Measurements from ENCODE around the gene SRPK3.
A peak's percentile ranks its signal among the peaks of the same experiment; 100 is the strongest.

The SRPK3 gene

DNA sequence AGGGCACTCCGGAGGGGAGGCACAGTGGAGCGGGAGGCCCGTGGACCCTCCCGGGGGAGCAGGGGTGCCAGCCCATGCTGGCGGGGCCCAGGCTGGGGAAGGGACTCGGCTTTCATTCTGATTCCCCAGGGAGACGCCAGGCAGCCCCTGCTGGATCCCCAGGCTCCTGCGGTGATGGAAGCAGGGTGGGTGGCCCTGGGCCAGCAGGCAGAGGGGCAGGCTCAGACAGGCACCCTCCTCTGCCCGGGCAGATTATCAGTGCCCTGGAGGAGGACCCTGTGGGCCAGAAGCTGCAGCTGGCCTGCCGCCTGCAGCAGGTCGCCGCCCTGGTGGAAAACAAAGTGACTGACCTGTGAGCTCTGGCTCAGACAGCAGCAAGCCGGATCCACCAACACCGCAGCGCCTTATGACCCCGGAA is 2.1 kb upstream of the SRPK3 start:
- TF ChIP-seq, protein P1, sequence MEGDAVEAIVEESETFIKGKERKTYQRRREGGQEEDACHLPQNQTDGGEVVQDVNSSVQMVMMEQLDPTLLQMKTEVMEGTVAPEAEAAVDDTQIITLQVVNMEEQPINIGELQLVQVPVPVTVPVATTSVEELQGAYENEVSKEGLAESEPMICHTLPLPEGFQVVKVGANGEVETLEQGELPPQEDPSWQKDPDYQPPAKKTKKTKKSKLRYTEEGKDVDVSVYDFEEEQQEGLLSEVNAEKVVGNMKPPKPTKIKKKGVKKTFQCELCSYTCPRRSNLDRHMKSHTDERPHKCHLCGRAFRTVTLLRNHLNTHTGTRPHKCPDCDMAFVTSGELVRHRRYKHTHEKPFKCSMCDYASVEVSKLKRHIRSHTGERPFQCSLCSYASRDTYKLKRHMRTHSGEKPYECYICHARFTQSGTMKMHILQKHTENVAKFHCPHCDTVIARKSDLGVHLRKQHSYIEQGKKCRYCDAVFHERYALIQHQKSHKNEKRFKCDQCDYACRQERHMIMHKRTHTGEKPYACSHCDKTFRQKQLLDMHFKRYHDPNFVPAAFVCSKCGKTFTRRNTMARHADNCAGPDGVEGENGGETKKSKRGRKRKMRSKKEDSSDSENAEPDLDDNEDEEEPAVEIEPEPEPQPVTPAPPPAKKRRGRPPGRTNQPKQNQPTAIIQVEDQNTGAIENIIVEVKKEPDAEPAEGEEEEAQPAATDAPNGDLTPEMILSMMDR (IDR thresholded peaks at IDR 0.05), result peak; percentile 38
- TF ChIP-seq ZFX (IDR thresholded peaks at IDR 0.05; ENCODE audit: borderline replicate concordance), result no peak
- H3K27ac ChIP-seq, result no peak overlapping the region

DNA sequence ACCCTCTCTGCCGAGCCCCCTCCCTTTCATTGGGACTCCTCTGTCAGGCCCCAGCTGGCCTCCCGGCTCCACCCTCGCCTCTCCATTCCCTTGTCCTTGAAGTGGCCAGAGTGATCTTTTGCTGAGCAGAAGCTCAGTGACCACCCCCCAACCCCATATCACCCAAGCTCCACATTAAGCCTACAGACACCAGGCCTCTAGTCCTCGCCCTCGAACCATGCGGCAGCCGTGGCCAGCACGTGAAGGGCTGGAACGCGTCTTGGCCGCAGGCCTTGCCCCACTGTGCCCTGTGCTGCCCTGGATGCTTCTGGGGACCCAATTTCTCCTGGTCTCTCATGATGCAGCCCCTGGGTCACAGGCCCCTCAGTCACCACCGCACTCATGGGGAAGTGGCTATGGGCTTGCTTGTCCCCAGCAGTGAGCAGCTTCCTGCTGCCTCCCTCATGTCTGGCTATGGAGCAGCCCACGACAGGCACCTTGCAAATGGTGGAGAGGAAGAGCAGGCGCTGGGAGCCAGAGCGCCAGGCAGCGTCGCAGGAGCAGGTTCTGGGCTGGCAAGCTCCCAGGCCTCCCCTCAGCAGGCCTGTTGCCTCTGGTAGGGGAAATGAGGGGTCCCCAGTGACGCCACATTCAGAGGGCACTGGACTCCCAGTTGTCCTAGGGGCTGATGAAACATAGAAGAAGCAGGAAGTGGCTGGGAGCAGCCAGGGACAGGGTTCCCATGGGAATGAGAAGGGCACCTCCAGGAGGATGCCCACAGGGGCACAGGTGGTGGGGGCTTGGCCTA is 757 bp upstream of the SRPK3 start:
- peak overlapping the region; percentile 66; the same call in 1 of the 2 replicates for H3K27ac ChIP-seq
- TF ChIP-seq, protein P1 (IDR thresholded peaks at IDR 0.05), result no peak
- TF ChIP-seq ZFX (IDR thresholded peaks at IDR 0.05; ENCODE audit: borderline replicate concordance), result no peak

DNA sequence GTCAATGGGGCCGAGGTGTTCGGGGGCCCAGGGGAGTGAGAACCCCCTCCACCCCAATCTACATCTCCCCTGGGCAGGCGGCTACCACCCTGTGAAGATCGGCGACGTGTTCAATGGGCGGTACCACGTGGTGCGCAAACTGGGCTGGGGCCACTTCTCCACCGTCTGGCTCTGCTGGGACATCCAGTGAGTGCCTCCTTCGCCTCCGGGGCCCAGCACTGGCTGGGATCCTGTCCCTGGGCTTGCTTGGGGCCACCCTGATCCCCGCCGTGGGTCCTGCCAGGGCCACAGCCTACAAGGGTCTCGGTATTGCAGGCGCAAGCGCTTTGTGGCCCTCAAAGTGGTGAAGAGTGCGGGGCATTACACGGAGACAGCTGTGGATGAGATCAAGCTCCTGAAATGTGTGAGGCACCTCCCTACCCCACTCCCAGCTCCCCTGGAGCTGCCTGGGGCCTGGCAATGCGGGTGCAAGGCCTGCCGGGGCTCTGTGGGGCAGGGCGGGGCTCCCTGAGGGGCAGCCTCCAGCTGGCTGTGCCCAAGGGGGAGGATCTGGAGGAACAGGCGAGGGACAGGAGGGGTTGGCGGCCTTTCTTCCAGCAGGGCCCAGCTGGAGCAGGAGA is 697 bp downstream of the SRPK3 start:
- no peak for TF ChIP-seq ZFX (IDR thresholded peaks at IDR 0.05; ENCODE audit: borderline replicate concordance)
- H3K27ac ChIP-seq, result peak overlapping the region; percentile 66

DNA sequence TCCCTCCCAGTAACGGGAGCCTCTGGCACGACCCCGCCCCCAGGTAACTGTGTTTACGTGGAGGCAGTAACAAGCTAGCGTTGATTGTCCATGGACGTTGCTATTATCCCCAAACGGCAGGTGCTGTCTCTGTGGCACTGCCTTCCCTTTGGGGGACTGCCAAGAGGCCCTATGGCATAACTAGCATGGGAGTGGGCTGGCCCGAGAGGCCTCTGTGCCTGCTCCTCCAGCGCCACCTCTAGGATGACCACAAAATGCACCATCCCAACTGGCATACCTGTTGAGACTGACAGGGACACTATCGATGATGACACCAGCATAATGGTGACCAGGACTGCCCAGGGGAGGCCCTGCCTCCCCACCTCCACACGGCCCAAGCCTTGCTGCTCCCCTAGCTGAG is 1.5 kb downstream of the SRPK3 start:
- TF ChIP-seq ZFX (IDR thresholded peaks at IDR 0.05; ENCODE audit: borderline replicate concordance), result no peak
- TF ChIP-seq, protein P1 (IDR thresholded peaks at IDR 0.05), result 0 out of 2 replicates have a peak, but pooled peaks have one; percentile 18
- peak overlapping the region; percentile 66 for H3K27ac ChIP-seq

DNA sequence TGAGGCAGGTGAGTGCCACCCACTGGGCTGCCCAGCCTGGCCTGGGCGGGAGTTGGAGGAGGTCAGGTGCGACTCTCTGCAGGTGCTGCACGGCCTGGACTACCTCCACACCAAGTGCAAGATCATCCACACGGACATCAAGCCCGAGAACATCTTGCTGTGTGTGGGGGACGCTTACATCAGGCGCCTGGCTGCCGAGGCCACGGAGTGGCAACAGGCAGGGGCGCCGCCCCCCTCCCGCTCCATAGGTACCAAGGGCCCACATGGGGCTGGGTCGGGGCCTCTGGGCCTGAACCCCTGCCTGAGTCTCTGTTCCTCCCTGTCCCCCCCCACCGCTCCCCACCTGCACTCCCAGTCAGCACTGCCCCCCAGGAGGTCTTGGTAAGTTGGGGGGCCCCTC is 2.0 kb downstream of the SRPK3 start:
- TF ChIP-seq, protein P1 (IDR thresholded peaks at IDR 0.05), result no peak
- TF ChIP-seq ZFX (IDR thresholded peaks at IDR 0.05; ENCODE audit: borderline replicate concordance), result no peak
- H3K27ac ChIP-seq, result no peak overlapping the region

DNA sequence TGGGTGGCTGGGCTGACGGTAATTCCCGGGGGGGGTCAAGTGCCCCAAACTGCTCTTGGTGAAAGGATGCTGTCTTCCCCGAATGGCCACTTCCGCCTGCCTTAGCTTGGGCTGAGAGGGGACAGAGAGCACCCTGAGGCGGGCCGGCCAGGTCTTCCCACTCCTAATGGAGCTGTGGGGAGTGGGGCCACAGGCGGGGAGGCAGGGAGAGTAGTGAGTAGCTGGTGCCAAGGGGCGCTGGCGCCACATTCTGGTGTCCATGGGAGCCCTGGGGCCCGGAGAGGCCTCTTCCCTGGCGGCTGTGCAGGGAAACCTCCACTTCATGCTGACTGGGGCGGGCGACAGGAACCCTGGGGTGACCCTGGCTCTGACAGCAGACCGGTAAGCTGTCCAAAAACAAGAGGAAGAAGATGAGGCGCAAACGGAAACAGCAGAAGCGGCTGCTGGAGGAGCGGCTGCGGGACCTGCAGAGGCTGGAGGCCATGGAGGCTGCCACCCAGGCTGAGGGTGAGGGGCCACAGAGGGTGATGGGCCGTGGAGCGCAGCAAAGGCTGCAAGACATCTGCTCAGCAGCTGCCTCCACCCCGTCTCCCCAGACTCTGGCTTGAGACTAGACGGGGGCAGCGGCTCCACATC is 2.7 kb downstream of the SRPK3 start:
- TF ChIP-seq ZFX (IDR thresholded peaks at IDR 0.05; ENCODE audit: borderline replicate concordance), result no peak
- TF ChIP-seq, protein P1 (IDR thresholded peaks at IDR 0.05), result no peak

DNA sequence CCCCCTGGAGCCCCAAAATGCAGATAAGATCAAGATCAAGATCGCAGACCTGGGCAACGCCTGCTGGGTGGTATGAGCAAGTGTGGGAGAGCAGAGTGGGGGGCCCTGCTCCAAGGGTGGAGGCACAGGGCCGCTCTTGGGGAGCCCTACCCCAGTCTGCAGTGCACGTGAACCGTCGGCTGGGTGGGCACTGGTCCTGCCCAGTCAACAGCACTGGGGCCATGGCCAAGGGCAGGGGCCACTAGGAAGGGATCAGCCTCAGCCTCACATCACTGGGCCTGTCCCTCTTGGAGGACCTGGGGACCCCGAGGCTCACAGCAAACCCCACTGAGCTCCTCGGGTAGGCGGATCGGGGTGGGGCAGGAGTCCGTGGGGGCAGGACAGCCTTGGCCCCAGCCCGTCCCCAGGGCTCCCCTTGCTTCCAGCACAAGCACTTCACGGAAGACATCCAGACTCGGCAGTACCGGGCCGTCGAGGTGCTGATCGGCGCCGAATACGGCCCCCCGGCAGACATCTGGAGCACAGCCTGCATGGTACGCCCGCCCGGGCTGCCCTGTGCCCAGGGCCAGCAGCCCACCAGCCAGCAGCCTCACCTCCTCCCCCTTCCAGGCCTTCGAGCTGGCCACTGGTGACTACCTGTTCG is 3.6 kb downstream of the SRPK3 start:
- H3K27ac ChIP-seq, result no peak overlapping the region
- TF ChIP-seq ZFX (IDR thresholded peaks at IDR 0.05; ENCODE audit: borderline replicate concordance), result no peak
- TF ChIP-seq, protein P1 (IDR thresholded peaks at IDR 0.05), result no peak

More for the DNA sequence above, 2.7 kb downstream of the SRPK3 start:
- no peak overlapping the region for H3K27ac ChIP-seq
